IMR-90 (cell line): Measurements from ENCODE around the gene DCDC2B. TPM values are rescaled to one million over a fixed set of nuclear protein-coding genes. Genes with fewer than 3 reads are reported as not detected.
A peak's percentile ranks its signal among the peaks of the same experiment; 100 is the strongest.

Experiments
- ATAC-seq: fragments of 200-7000 bp; cut with Tn5 transposase; 2 replicates; pipeline ENCODE4 v1.9.1; 2020; ENCODE audit warnings: low read depth, mild to moderate bottlenecking, moderate library complexity
- BruUV-seq: library from RNA; stranded (reverse); fragments of 400-500 nt; replicated peaks from 2 replicates; lab custom pipeline; 2021; lab: Mats Ljungman, UMichigan
- CTCF ChIA-PET: fragments of 300-600 bp; formaldehyde crosslinking; extraction: SDS; loops from one replicate; lab custom pipeline; 2021; ENCODE audit warnings: antibody characterized with exemption; lab: Yijun Ruan, JAX
- POLR2A ChIA-PET: fragments of 300-600 bp; sonication (Branson Sonifier 250); formaldehyde crosslinking; loops from one replicate; lab custom pipeline; 2022; ENCODE audit warnings: antibody characterized with exemption; ENCODE audit not compliant: unreplicated experiment; lab: Charles Lee
- DNase-seq: peaks from one replicate; pipeline ENCODE4 v3.0.0; 2013
- H2AFZ ChIP-seq: replicated peaks from 2 replicates; pipeline ENCODE3; 2013; ENCODE audit warnings: low read length, mild to moderate bottlenecking; ENCODE audit not compliant: poor library complexity
- H2AK5ac ChIP-seq: 2 replicates; pipeline ENCODE4 v1.6.1; 2013; ENCODE audit warnings: low read depth, low read length, inconsistent platforms
- H2AK9ac ChIP-seq: replicated peaks from 2 replicates; pipeline ENCODE3; 2013; ENCODE audit warnings: mild to moderate bottlenecking, low read depth, low read length, moderate library complexity; ENCODE audit not compliant: poor library complexity
- H2BK120ac ChIP-seq: 2 replicates; pipeline ENCODE4 v1.6.1; 2013; ENCODE audit warnings: low read depth, low read length, inconsistent platforms
- H2BK15ac ChIP-seq: 3 replicates; pipeline ENCODE4 v1.6.1; 2013; ENCODE audit warnings: low read depth, low read length, inconsistent platforms
- H2BK20ac ChIP-seq: 2 replicates; pipeline ENCODE4 v1.6.1; 2013; ENCODE audit warnings: low read depth, mild to moderate bottlenecking, inconsistent platforms, low read length, moderate library complexity
- H2BK5ac ChIP-seq: 2 replicates; pipeline ENCODE4 v1.6.1; 2013; ENCODE audit warnings: mild to moderate bottlenecking, low read depth, low read length, inconsistent platforms; ENCODE audit not compliant: poor library complexity, severe bottlenecking
- H3K14ac ChIP-seq: replicated peaks from 2 replicates; pipeline ENCODE4 v1.6.1; 2013; ENCODE audit warnings: low read depth, low read length, inconsistent platforms
- H3K18ac ChIP-seq: 2 replicates; pipeline ENCODE4 v1.6.1; 2013; ENCODE audit warnings: low read depth, low read length, control low read depth
- H3K23ac ChIP-seq: 2 replicates; pipeline ENCODE4 v1.6.1; 2013; ENCODE audit warnings: low read depth, low read length, inconsistent platforms
- H3K27ac ChIP-seq: 2 replicates; pipeline ENCODE4 v1.5.1; 2013; ENCODE audit warnings: mild to moderate bottlenecking, control low read depth, low read length; ENCODE audit not compliant: insufficient read depth
- H3K27me3 ChIP-seq: 2 replicates; pipeline ENCODE4 v1.6.1; 2013; ENCODE audit warnings: low read length; ENCODE audit not compliant: control insufficient read depth, insufficient read depth
- H3K36me3 ChIP-seq: 2 replicates; pipeline ENCODE4 v1.6.1; 2013; ENCODE audit warnings: low read length, mixed read lengths; ENCODE audit not compliant: control insufficient read depth, insufficient read depth
- H3K4ac ChIP-seq: 2 replicates; pipeline ENCODE4 v1.6.1; 2013; ENCODE audit warnings: low read depth, low read length, inconsistent platforms
- H3K4me1 ChIP-seq: 2 replicates; pipeline ENCODE4 v1.6.1; 2013; ENCODE audit warnings: low read length, mixed read lengths; ENCODE audit not compliant: control insufficient read depth, insufficient read depth
- H3K4me2 ChIP-seq: 2 replicates; pipeline ENCODE4 v1.6.1; 2013; ENCODE audit warnings: low read depth, mild to moderate bottlenecking, control low read depth, low read length, moderate library complexity
- H3K4me3 ChIP-seq: 2 replicates; pipeline ENCODE4 v1.5.1; 2013; ENCODE audit warnings: low read depth, mild to moderate bottlenecking, control low read depth, low read length, moderate library complexity; ENCODE audit not compliant: insufficient read depth
- H3K56ac ChIP-seq: 2 replicates; pipeline ENCODE4 v1.6.1; 2013; ENCODE audit warnings: low read length, inconsistent platforms; ENCODE audit not compliant: insufficient read depth; ENCODE audit errors: extremely low read depth
- H3K79me1 ChIP-seq, 2 experiments: 2 replicates each; pipeline ENCODE4 v1.6.1; 2013; ENCODE audit warnings: low read length in 2 of 2, inconsistent platforms in 1 of 2, low read depth in 1 of 2
- H3K9ac ChIP-seq: 2 replicates; pipeline ENCODE4 v1.6.1; 2013; ENCODE audit warnings: low read depth, low read length, control low read depth
- H3K9me1 ChIP-seq: 2 replicates; pipeline ENCODE4 v1.6.1; 2013; ENCODE audit warnings: low read length, inconsistent platforms; ENCODE audit not compliant: insufficient read depth
- H3K9me3 ChIP-seq: 2 replicates; pipeline ENCODE4 v1.6.1; 2013; ENCODE audit warnings: low read length; ENCODE audit not compliant: control insufficient read depth, insufficient read depth
- H4K20me1 ChIP-seq: 2 replicates; pipeline ENCODE4 v1.6.1; 2013; ENCODE audit warnings: low read length, inconsistent platforms; ENCODE audit not compliant: insufficient read depth
- H4K5ac ChIP-seq: 2 replicates; pipeline ENCODE4 v1.6.1; 2013; ENCODE audit warnings: mild to moderate bottlenecking, low read depth, low read length, control low read depth
- H4K8ac ChIP-seq, 2 experiments: 2 replicates each; pipeline ENCODE4 v1.6.1; 2013; ENCODE audit warnings: low read depth in 2 of 2, low read length in 2 of 2, control low read depth in 1 of 2, inconsistent platforms in 1 of 2
- H4K91ac ChIP-seq: 2 replicates; pipeline ENCODE4 v1.6.1; 2013; ENCODE audit warnings: low read depth, low read length, inconsistent platforms; ENCODE audit not compliant: insufficient read depth
- BHLHE40 ChIP-seq: fragments of 150-350 bp; IDR thresholded peaks from 2 replicates; pipeline ENCODE4 v1.6.1; 2016; ENCODE audit warnings: mild to moderate bottlenecking, low read depth, low read length
- CEBPB ChIP-seq: IDR thresholded peaks from 2 replicates; pipeline ENCODE4 v1.6.1; 2012; ENCODE audit warnings: low read depth, low read length, improper control_type of control experiment
- CHD1 ChIP-seq: IDR thresholded peaks from 2 replicates; pipeline ENCODE4 v1.6.1; 2012; ENCODE audit warnings: low read depth, low read length, improper control_type of control experiment
- MXI1 ChIP-seq: IDR thresholded peaks from 2 replicates; pipeline ENCODE4 v1.6.1; 2012; ENCODE audit warnings: low read depth, mild to moderate bottlenecking, low read length, moderate library complexity, borderline replicate concordance
- NFE2L2 ChIP-seq: fragments of 150-350 bp; IDR thresholded peaks from 2 replicates; pipeline ENCODE4 v1.6.1; 2016; ENCODE audit warnings: low read depth, mild to moderate bottlenecking, low read length
- POLR2A ChIP-seq: IDR thresholded peaks from 2 replicates; pipeline ENCODE4 v1.6.1; 2012; ENCODE audit warnings: mild to moderate bottlenecking, low read depth, low read length
- RCOR1 ChIP-seq: IDR thresholded peaks from 2 replicates; pipeline ENCODE4 v1.6.1; 2012; ENCODE audit warnings: mild to moderate bottlenecking, low read length, improper control_type of control experiment; ENCODE audit not compliant: insufficient replicate concordance
- WGBS, 2 experiments: methylation state at CpG; one replicate each; pipeline versions ENCODE4 v1.1.5 to v1.1.7; 2013; ENCODE audit warnings: missing lambda C conversion rate in 2 of 2; ENCODE audit not compliant: insufficient read length in 1 of 2; ENCODE audit errors: extremely low coverage in 2 of 2; 5-methylcytosine and 5-hydroxymethylcytosine counted together
- dilution Hi-C: fragments of 300-500 bp; cut with HindIII; formaldehyde crosslinking; loops from one replicate; pipeline ENCODE4 v1.14.3; 2018; ENCODE audit warnings: low sequenced_read_pairs; ENCODE audit not compliant: unreplicated experiment
- in situ Hi-C: fragments of 300-500 bp; cut with MboI; formaldehyde crosslinking; loops from 3 replicates; pipeline ENCODE4 v1.14.3; 2019; ENCODE audit warnings: low sequenced_read_pairs, inconsistent platforms, mixed read lengths
- intact Hi-C: fragments of 100-400 bp; cut with micrococcal nuclease; formaldehyde crosslinking; loops from 2 replicates; pipeline ENCODE4 v1.10.0; 2022
- polyA plus RNA-seq, 3 experiments: library from polyadenylated mRNA; depleted of rRNA; stranded (reverse); fragments of >200 nt; gene quantifications; 2 replicates each; pipeline ENCODE4 v1.2.3, GENCODE V29; 2012; ENCODE audit warnings: low replicate concordance in 1 of 3
- total RNA-seq: library from RNA; depleted of rRNA; stranded (reverse); fragments of >200 nt; gene quantifications from 2 replicates; pipeline ENCODE4 v1.2.3, GENCODE V29; 2012
- TF ChIP-seq, protein P1 (sequence below): fragments of 150-350 bp; IDR thresholded peaks from 2 replicates; pipeline ENCODE4 v1.6.1; 2017; ENCODE audit warnings: mild to moderate bottlenecking, antibody characterized with exemption, low read length, low read depth
- TF ChIP-seq, protein P2 (sequence below): conservative IDR thresholded peaks from 2 replicates; pipeline ENCODE4 v1.5.1; 2012; ENCODE audit warnings: mild to moderate bottlenecking, low read depth, low read length, improper control_type of control experiment

The DCDC2B gene
- total and polyA plus RNA-seq, 2 of the 4 experiments (the other 2 are of a cell fraction): not detected

DNA sequence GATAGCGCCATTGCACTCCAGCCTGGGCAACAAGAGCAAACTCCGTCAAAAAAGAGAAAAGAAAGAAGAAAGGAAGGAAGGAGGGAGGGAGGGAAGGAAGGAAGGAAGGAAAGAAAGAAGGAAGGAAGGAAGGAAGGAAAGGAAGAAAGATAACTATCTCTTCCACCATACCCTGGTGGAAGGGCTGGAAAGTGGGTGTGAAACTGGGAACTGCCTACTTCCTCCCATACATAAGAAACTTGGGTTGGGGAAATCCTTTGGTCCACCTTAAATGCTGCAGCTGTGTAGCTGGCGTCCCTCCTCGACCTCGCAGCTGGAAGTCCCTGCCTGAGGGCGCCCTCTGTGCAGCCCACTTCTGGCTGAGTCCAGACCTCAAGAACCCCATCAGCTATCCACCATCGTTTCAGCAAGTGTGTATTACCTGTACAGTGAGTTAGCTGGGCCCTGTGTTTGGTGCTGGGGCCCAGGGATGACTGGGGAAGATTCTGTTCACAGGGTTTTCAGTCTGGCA lies 33.5 kb downstream of the DCDC2B start:
- Histone ChIP-seq H2AK5ac (peak overlapping the region; percentile 84; the same call in 1 of the 2 replicates), H3K4me1 (peaks cover 13% of the 10 kb centered on the region), H4K8ac (peak overlapping the region in 1 of 2 experiments; percentile 13; a peak in 2 of 4 replicates), H3K14ac (peak overlapping the region; percentile 72; the same call in 1 of the 2 replicates), H3K27ac (no peak overlapping the region), H2BK20ac (peak overlapping the region; percentile 26; the same call in 1 of the 2 replicates), H3K9me1 (peaks cover 16% of the 10 kb centered on the region), H4K5ac (peak overlapping the region; percentile 30; the same call in 1 of the 2 replicates), H3K9me3 (no peaks in the 10 kb centered on the region), H3K27me3 (no peaks in the 10 kb centered on the region), H3K9ac (no peak overlapping the region), H3K4me2 (peak overlapping the region; percentile 43; the same call in 1 of the 2 replicates), H3K4ac (peak overlapping the region; percentile 64), H4K91ac (peak overlapping the region; percentile 11; the same call in 1 of the 2 replicates), H3K23ac (no peak overlapping the region), H4K20me1 (no peaks in the 10 kb centered on the region), H2BK120ac (peak overlapping the region; percentile 44; the same call in 1 of the 2 replicates), H2AK9ac (no peak overlapping the region), H3K36me3 (no peaks in the 10 kb centered on the region), H2AFZ (peak overlapping the region; percentile 78), H2BK5ac (no peak overlapping the region), H3K18ac (no peak overlapping the region; the same call in 1 of the 2 replicates), H3K79me1 (peaks cover 0 to 29% of the 10 kb centered on the region in 2 experiments; a peak in 2 of 4 replicates), H2BK15ac (peak overlapping the region; percentile 28; the same call in 1 of the 3 replicates), H3K4me3 (no peak overlapping the region), H3K56ac (no peak overlapping the region)
- ChIA-PET POLR2A (no interaction called here), CTCF (interaction anchor here (0.7 to 1.4 kb wide), 2 partner anchors 27 to 113 kb away, joined by 4 to 6 read pairs; no protein-coding TSS in a partner anchor)
- TF ChIP-seq, protein P1, sequence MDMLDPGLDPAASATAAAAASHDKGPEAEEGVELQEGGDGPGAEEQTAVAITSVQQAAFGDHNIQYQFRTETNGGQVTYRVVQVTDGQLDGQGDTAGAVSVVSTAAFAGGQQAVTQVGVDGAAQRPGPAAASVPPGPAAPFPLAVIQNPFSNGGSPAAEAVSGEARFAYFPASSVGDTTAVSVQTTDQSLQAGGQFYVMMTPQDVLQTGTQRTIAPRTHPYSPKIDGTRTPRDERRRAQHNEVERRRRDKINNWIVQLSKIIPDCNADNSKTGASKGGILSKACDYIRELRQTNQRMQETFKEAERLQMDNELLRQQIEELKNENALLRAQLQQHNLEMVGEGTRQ: no peak
- TF ChIP-seq RCOR1: no peak
- no peak for TF ChIP-seq POLR2A
- no peak for TF ChIP-seq MXI1
- no peak for TF ChIP-seq BHLHE40
- TF ChIP-seq CHD1: no peak
- no peak for TF ChIP-seq NFE2L2
- no peak for TF ChIP-seq CEBPB
- TF ChIP-seq, protein P2, sequence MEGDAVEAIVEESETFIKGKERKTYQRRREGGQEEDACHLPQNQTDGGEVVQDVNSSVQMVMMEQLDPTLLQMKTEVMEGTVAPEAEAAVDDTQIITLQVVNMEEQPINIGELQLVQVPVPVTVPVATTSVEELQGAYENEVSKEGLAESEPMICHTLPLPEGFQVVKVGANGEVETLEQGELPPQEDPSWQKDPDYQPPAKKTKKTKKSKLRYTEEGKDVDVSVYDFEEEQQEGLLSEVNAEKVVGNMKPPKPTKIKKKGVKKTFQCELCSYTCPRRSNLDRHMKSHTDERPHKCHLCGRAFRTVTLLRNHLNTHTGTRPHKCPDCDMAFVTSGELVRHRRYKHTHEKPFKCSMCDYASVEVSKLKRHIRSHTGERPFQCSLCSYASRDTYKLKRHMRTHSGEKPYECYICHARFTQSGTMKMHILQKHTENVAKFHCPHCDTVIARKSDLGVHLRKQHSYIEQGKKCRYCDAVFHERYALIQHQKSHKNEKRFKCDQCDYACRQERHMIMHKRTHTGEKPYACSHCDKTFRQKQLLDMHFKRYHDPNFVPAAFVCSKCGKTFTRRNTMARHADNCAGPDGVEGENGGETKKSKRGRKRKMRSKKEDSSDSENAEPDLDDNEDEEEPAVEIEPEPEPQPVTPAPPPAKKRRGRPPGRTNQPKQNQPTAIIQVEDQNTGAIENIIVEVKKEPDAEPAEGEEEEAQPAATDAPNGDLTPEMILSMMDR: no peak
- DNase-seq (no peak), ATAC-seq (no peak)
- no CpG with 5 or more reads among the region's 7 CpGs for WGBS, 2 experiments
- no TSS peak for BruUV-seq
- dilution Hi-C loops: no loop called here
- in situ Hi-C loops: no loop called here
- intact Hi-C loops: loop anchor here (5.0 kb wide), 2 partner anchors 70 to 90 kb away; no protein-coding TSS in a partner anchor
